Measurements from ENCODE around the gene MRPL21.
A peak's percentile ranks its signal among the peaks of the same experiment; 100 is the strongest.

MRPL21 gene

DNA sequence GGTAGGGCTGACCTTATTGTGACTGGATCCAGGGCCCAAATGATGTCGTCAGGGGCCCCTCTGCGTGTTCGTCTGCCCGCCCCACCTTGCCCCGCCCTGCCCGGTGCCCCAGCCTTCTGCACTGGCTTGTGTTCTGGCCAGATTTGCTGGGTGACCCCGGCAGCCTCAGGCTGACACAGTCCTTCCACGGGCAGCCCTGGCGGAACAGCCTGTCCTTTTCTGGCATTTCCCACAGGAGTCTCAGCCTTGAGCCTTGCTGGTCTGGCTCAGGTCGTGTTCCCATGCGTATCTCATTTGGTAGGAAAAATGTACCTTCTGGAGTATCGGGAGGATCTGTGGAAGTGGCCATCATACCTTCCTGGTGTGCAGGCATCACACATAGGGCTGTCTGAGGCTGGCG, 31.0 kb upstream of the MRPL21 start:
- DNase-seq: peak in 1 of 14 donors; percentile 55

DNA sequence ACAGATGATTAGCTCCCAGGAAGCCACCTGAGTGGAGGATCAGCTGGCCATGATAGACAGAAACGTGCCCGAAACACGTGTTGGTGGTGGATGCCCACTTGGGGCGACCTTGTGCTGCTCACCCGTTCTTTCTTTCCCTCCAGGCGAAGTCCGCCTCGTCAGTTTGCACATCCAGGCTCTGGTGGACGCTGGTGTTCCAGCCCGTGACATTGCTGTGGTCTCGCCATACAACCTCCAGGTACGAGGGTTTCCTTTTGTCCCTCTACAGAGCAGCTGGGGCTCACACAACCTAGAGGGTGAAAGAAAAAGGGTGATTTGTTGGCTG, 30.7 kb upstream of the MRPL21 start:
- DNase-seq: peak in 1 of 14 donors; percentile 22

DNA sequence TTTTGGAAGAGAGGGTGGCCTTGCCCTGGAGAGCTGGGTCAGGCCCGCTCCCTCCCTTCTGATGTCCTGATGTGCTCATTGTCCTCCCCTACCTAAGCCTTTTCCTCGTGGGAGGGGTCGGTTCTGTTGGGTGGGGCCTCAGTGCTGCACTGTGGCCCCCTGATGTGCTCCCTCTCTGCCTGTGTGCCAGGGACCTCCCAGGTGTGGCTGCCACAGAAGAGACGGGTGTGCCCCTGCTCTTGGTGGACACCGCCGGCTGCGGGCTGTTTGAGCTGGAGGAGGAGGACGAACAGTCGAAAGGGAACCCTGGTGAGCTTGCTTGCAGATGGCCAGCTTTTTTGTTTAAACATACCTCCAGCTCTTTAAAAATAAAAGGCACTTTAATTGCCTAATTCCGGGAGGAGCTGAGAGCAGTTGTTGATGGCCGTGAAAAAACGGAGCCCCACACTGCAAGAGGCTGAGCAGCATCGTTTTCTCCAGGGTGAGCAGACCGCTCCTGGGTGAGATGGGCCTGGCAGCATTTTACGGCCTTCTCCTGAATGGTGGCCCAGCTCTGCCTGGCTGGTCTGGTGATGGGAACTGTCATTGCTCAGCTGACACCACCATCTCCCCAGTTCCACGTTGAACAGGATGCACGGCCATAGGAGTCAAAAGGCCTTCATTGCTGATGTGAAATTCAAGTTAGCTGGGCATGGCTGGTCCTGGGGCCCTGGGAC, 30.1 kb upstream of the MRPL21 start:
- peak in 1 of 14 donors; percentile 20 for DNase-seq

DNA sequence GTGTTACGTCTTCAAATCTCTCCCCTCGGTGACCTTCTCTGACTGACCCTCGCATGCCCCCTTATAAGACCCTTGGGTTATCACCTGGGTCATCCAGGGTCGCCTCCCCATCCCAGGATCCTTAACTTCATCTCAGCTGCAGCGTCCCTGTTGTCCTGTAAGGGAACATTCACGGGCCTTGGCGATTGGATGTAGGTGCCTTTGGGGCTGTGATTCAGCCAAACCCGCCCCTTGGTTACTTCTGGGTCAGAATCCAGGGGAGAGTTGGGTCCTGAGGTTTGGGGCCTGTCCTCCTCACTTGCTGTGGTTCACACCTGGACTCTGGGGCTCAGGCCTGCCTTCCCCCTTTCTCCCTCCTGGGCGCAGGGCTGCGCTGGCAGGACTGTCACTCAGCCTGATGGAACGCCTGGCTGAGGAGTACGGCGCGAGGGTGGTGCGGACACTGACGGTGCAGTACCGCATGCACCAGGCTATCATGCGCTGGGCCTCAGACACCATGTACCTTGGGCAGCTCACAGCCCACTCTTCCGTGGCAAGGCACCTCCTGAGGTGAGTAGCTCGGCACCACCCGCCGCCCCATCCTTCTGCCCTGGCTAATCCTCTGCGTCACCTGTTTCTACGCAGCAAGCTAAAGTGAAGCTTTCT, 29.4 kb upstream of the MRPL21 start:
- DNase-seq: no peak

DNA sequence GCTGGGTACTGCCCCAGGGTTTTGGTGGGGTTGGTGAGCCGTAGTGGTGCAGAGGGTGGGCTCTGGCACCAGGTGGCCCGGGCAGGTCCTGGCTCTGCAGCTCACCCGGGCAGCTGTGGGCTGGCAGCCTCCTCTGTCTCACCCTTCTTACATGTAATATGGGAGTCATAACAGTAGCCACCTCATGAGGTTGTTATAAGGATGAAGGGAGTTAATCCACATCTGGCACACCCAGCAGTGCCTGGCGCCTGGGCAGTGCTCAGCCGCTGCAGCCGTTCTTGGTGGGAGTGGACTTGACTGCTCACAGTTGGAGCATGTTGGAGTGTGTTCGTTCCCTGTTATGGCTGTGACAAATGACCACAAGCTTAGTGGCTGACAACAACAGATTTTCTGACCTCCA, 28.7 kb upstream of the MRPL21 start:
- DNase-seq: no peak

DNA sequence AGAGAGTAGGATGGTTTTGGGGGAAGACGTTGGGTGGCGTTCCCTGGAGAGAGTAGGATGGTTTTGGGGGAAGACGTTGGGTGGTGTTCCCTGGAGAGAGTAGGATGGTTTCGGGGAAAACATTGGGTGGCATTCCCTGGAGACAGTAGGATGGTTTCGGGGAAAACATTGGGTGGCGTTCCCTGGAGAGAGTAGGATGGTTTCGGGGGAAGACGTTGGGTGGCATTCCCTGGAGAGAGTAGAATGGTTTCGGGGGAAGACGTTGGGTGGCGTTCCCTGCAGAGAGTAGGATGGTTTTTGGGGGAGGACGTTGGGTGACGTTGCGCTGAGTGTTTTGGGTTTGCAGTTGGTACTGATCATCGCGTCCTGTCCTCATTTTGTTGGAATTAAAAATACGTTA, 28.3 kb upstream of the MRPL21 start:
- no peak for DNase-seq

DNA sequence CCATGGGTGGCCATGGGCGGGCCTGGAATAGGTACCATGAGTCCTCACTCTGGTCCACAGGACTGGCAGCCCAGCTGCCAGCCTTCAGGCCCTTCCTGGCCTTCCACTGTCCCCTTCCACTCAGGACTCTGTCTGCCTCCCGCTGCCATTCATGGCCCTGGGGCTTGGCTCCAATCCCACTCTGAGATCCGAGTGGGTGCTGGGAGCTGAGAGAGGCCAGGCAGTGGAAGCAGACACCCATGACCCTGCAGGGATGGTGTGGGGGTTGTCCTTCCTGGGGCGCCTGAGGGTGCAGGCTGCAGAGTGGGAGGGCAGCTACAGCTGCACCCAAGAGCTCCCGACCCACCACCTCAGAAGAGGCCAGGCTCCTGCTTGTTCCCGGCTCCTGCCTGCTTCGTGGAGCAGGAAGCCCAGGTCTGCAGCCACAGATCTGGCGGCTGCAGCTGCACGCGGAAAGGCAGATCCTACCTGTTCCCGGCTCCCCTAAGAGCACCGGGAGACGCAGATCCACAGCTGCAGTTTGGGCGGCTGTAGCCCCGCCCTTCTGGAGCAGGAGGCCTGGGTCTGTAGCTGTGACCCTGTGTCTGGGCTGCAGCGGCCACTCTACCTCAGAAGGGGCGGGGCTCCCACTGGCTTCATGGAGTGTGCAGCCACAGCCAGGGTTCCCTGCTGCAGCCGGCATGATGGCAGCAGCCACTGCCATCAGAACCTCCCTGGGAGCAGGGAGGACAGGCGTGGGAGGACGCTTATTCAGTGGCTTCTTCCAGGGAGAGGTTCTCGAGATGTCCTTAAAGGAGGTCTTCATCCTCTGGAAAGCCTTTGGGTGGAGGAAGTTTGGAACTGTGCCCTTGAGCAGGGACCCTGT, 27.6 kb upstream of the MRPL21 start:
- DNase-seq: no peak

DNA sequence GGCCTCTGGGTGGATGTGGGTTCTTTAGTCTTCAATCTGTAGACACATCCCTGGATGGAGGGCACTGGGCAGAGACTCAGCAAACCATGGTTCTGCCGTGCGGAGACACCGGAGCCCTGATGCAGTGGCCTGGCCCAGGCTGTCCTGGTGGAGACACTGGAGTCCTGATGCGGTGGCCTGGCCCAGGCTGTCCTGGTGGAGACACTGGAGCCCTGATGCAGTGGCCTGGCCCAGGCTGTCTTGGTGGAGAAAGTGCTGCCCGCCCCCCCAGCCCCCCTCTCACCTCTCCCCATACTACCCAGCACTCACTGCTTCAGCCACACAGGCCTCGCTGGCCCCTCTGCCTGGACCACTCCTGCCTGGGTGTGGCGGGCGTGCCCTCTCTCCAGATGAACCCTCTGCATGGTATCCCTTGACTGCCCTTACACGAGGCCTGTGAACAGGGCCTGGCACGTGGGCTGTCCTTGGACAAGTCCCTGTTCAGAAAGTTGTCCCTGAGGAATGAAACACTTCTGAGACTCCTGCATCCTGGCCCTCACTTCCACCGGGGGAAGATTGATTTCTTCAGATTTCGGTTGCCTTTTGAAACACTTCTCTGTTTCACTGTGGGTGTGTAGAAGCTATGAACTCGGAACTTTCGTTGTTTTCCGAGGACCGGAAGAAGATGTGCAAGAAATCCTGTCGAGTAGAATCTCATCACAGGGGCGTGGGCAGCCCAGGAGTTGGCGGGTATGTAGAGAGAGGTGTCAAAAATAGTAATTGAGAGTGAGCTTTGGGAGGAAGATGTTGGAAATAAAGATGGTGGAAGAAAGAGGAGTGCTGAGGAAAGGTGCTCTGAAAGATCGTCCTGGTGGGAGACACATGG, 26.3 kb upstream of the MRPL21 start:
- no peak for DNase-seq

DNA sequence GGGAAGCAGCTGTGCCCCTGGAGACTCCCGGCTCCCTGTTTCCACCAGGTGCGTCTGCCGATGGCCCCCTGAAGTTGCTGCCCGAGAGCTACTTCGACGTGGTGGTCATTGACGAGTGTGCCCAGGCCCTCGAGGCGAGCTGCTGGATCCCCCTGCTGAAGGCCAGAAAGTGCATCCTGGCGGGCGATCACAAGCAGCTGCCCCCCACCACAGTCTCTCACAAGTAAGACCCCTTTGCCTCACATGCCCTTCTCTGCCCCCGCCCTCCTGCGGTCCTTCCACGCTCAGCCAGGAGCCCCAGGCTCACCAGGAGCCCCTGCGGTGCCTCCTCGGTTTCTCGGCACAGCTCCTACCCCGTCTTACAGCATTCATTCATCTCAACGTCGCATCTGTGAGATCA, 25.5 kb upstream of the MRPL21 start:
- no peak for DNase-seq

DNA sequence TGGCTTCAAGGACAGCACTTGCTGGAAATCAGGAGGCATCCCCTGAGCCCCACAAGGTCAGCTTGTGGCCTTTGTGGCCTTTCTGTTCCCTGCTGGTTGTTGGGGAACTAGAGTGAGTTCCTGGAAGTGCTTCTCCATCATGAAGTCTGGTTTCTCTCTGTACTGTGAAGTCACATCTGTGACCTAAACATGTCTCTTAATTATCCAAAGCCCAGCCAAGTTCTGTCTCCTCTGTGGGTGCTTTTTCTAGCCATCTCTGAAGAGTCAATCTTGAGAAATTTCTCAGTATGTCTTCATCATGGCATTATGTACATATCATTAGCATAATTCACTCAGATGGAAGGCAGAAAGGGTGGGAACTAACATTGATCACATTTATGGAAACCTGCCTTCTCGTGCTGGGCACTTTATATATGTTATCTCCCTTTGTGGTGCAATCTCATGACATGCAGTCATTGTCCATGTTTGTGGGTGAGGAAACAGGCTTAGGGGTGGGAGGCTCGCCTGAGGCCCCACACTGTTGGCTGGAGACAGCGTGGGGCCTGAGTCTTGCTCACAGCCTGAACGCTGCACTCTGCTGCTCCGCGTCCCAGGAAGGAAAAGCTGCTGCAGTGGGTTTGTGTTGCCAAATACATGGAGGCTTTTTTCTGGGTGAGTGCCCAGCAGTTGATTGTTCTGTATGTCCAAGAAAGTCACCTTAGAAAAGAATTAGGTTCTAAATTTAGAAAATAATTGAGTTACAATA, 24.7 kb upstream of the MRPL21 start:
- no peak for DNase-seq

DNA sequence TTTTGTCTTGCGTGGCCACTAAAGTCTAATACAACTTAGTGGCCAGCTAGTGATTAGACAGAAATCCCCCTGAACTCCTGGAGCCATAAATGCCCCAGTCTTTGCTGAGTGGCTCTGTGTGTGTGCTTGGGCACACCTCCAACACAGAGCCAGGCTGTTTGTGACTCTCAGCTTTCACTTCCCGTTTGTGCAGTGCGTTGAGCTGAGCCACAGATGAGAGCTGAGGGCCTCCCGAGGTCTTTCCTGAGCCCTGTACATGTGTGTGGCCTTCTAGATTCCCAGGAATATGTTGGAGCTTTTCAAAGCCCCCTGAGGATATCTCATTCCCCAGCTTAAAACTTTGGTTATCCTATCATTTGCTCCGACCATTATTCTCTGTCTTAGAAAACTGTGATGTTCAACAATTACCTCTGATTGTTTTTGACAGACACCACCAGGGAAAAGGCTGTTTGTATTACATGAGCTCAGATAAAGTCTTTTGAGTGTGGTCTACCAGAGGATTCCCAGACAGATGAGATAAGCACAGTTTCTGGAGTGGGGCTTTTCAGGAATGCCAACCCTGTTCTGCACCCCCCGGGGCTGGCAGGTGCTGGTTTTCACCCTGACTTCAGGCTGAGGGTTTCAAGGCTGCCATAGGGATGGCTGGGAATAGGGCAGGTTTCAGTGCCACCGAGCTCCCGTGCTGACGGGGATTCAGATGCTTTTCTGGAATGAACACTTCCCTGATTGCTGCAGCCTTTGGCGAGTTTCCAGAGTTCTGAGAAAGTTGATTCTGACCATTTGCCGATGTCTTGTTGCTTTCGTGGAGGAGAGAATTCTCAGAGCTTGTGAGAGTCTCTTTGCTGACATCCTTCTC, 23.9 kb upstream of the MRPL21 start:
- DNase-seq: peak in 1 of 14 donors; percentile 9

DNA sequence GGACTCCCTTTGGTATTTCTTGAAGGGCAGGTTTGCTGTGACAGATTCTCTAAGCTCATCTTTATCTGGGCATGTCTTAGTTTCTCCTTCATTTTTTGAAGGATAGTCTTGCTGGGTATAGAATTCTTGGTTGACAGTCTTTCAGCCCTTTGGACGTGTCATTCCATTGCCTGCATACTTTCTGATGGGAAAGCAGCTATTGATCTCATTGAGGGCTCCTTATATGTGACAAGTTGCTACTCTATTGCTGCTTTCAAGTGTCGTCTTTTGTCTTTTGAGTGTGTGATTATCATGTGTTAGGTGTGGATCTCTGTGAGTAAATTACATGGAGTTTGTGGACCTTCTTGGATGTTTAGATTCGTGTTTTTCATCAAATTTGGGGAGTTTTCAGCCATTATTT, 22.0 kb upstream of the MRPL21 start:
- DNase-seq: no peak

DNA sequence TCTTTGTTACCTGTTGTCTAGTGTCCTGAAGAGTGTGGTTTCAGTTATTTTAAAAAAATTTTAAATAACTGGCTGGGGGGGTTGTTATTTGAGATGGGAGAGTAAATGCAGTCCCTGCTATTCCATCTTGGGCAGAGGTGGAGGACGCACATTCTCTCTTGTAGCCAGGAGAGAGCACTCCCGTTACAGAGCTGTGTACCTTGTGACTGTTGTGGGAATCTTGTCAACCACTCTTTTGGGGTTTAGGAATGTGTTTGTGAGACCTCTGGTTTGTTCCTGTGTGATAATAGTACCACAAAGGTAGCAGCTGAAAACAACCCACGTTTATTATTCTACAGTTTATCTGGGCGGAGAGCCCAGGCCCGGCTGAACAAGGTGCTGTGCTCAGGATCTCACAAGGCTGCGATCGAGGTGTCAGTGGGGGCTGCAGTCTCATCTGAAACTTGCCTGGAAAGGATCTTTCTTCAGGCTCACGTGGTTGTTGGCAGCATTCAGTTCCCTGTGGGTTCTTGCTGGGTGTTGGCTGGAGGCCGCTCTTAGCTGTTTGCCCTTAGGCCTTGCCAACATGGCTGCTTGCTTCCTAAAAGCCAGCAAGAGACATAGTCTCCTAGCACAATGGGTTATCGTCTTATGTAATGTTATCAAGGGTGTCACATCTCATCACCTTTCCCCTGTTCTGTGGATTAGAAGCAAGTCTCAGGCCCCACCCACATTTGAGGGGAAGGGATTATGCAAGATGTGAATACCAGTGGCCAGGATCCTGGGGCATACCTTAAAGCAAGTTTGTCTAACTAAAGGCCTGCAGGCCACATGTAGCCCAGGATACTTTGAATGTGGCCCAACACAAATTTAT, 20.7 kb upstream of the MRPL21 start:
- DNase-seq: peak in 1 of 14 donors; percentile 59

DNA sequence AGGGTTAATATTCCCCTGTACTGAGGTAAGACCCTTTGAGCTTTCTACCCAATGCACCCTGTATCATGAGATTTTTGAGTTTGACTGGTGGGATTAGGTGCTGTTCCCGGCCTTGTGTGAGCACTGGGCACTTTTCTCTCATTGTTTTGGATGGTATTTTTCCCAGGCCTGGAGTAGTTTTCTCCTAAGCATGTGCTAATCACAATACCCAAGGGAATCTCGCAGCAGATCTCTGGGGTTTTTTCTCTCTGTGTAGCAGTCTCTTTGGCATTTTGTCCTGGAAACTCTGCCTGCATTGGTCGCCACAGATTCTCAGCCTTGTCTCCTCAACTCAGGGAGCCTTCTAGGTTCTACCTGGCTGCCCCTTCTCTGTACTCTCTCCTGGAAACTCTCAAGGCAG, 20.0 kb upstream of the MRPL21 start:
- no peak for DNase-seq

DNA sequence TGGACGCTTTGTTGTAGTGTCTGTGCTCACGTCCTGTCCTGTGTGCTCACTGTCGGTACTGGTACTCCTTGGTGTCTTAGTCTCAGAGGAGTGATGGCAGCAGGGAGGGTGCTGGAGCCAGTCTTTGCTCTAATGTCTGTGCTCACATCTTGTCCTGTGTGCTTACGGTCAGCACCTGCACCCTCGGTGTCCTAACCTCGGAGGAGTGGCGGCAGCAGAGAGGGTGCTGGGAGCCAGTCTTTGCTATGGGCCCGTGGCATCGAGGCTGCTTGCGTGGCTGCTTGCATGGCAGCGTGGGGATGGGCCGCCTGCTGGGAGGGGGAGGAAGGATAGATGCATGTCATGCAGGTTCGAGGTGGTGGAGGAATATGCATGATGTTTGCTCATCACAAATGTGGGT, 12.8 kb upstream of the MRPL21 start:
- DNase-seq: no peak

DNA sequence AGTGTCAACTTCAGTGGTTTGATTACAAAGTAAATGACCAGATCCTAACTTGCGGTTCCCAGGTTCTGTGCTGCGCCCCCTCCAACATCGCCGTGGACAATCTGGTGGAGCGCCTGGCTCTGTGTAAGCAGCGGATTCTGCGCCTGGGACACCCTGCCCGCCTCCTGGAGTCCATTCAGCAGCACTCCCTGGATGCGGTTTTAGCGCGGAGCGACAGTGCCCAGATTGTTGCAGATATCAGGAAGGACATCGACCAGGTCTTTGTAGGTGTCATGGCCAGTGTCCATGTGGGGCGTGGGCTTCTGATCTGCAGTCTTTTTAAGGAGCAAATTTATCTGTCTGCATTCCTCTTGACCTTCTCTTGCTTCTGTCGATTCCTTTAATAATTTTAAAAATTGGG, 11.1 kb upstream of the MRPL21 start:
- no peak for DNase-seq

DNA sequence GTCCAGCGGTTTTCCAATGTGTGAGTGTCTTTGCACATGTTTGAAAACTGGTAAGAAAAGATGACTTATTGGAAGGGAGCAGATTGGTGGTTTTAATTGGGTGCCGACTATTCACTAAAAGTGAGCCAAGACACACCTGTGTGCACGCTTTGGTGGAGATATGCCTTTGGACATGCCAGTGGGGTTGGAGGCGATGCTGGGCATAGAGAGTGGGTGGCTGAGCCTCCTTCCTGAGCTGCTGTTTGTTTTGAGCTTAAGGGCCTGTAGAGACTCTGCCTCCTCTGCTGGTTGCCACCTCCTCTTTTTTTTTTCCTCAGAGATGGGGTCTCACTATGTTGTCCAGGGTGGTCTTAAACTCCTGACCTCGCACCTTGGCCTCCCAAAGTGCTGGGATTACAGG, 9.6 kb upstream of the MRPL21 start:
- no peak for DNase-seq

DNA sequence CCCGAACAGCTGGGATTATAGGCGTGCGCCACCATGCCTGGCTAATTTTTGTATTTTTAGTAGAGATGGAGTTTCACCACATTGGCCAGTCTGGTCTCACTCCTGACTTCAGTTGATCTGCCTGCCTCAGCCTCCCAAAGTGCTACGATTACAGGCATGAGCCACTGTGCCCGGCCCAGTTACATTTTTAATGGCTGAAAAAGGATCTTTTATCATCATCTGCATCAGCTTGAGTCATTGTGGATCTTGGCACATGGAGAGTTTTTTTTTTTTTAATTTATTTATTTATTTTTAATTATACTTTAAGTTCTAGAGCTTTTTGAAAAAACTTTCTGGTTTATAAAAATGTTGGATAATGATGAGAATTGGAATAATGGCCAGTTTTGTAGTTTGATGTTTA, 8.6 kb upstream of the MRPL21 start:
- no peak for DNase-seq

DNA sequence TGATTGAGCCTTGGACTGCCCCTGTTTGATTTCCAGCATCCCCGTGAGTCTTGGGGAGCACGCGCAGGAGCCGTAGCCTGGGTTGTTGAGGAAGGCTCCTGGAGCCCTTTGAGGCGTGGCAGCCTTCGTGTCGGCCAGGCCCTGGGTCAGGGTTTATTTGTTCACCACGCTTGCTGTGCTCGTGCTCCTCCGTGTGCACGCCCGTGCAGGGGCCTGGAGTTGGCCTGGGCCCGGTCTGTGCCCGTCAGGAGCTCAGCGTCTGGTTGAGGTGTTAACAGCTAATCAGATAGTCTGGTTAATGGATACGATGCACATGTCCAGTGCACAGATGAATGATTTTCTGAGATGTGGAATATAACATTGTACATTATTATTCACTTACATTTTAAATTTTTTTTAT, 8.1 kb upstream of the MRPL21 start:
- no peak for DNase-seq

DNA sequence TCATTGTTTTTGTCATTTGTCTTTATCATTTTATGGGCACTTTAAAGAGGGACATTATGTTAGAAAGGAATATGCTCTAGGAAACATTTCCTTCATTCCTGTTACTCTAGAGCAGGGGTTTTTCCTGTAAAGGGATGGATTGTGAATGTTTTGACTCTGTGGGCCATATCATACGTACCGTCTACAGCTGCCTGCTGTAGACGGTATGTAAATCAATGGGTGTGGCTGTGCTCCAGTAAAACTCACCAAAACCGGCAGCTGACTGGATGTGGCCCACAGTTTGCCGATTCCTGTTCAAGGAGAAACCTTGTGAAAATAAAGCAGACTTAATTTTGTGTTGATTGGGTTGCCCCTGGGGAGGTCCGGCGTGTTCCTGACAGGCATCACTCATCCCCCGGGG, 7.3 kb upstream of the MRPL21 start:
- DNase-seq: no peak
